NT2/D1 (cell line): Measurements from ENCODE around the gene TPM2.

Experiments used
- SUZ12 ChIP-seq: IDR thresholded peaks from 2 replicates; pipeline ENCODE4 v1.6.1; 2011; ENCODE audit not compliant: insufficient read length, insufficient read depth; ENCODE audit errors: extremely low read depth
- YY1 ChIP-seq: IDR thresholded peaks from 2 replicates; pipeline ENCODE4 v1.6.1; 2011; ENCODE audit not compliant: insufficient read length, insufficient read depth
- ZNF274 ChIP-seq: IDR thresholded peaks from 2 replicates; pipeline ENCODE4 v1.6.1; 2011; ENCODE audit warnings: mild to moderate bottlenecking, low read depth, low read length

DNA sequence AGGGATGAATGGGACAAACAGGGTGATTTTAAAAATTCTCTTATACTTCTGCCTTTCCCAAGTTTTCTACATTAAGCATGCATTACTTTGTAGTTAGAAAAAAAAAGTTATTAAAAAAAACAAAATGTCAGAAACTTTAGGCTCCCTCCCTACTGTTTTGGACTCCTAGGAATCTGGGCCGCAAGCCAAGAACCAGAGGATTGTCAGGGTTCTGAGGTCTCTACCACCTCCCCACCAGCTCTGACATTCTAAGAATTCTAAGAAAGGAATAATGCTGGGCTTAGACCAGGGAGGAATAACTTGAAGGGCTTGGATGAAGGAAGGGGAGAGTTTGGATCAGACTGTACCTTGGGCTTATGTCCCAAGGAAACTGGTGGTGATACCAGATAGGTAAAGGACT lies 23.7 kb downstream of the TPM2 start:
- no peak for TF ChIP-seq ZNF274
- TF ChIP-seq YY1 = no peak
- no peak for TF ChIP-seq SUZ12
